Measurements from ENCODE around the gene ZNF536.

The ZNF536 gene

DNA sequence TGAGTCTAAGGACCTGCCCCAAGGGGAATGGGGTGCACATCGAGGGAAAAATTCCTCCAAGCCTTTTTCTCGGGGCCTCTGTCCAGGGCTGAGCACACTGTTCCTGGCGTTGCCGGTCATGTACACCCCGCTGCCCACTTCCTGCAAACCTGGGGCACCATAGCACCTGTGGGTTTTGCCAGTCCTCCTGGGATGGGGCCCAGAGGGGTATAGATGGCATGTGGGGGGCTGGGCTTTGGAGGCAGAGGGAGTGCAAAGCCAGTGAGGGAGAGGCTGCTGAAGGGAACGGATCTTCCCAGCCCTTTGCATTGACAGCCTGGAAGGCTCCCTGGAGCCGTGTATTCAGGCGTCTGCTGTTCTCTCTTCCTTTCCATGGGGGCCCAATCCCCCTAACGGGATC, 187.3 kb downstream of the ZNF536 start:
- TF ChIP-seq, protein P1, sequence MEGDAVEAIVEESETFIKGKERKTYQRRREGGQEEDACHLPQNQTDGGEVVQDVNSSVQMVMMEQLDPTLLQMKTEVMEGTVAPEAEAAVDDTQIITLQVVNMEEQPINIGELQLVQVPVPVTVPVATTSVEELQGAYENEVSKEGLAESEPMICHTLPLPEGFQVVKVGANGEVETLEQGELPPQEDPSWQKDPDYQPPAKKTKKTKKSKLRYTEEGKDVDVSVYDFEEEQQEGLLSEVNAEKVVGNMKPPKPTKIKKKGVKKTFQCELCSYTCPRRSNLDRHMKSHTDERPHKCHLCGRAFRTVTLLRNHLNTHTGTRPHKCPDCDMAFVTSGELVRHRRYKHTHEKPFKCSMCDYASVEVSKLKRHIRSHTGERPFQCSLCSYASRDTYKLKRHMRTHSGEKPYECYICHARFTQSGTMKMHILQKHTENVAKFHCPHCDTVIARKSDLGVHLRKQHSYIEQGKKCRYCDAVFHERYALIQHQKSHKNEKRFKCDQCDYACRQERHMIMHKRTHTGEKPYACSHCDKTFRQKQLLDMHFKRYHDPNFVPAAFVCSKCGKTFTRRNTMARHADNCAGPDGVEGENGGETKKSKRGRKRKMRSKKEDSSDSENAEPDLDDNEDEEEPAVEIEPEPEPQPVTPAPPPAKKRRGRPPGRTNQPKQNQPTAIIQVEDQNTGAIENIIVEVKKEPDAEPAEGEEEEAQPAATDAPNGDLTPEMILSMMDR (IDR thresholded peaks at IDR 0.05; ENCODE audit: low read depth, low read length) = no peak
- in situ Hi-C loops (cut with HindIII; ENCODE audit: low sequenced_read_pairs) = no loop called here
- H3K4me3 ChIP-seq (ENCODE audit: low read depth, low read length) = no peak overlapping the region
- DNase-seq (ENCODE audit: low read depth, low spot score) = no peak

GRCh38 chr19:30562981-30563380, 190.8 kb downstream of the ZNF536 start:
- in situ Hi-C loops (cut with HindIII; ENCODE audit: low sequenced_read_pairs) = no loop called here
- H3K4me3 ChIP-seq (ENCODE audit: low read depth, low read length) = no peak overlapping the region
- no peak for DNase-seq (ENCODE audit: low read depth, low spot score)
- TF ChIP-seq, protein P1 (IDR thresholded peaks at IDR 0.05; ENCODE audit: low read depth, low read length) = no peak

DNA sequence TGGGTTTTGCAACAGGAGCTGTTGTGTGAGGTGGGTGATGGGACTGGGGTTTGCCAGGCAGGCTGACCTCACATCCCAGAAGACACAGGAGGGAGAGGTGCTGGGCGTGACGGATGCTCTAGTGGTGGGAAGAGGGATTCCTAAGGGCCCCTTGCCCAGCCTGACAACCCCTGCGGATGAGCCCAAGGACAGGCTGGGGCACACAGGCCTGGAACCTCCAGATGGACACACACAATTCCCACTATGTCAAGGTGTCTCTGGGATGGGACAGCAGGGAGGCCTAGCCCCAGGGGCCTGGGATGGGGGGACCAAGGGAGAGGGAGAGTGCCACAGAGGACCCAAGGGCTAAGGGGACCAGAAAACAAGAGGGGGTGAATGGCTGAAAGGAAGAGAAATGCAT, 191.5 kb downstream of the ZNF536 start:
- in situ Hi-C loops (cut with HindIII; ENCODE audit: low sequenced_read_pairs) = no loop called here
- TF ChIP-seq, protein P1 (IDR thresholded peaks at IDR 0.05; ENCODE audit: low read depth, low read length) = no peak
- H3K4me3 ChIP-seq (ENCODE audit: low read depth, low read length) = no peak overlapping the region
- DNase-seq (ENCODE audit: low read depth, low spot score) = no peak

GRCh38 chr19:30564551-30565011, 192.4 kb downstream of the ZNF536 start:
- TF ChIP-seq, protein P1 (IDR thresholded peaks at IDR 0.05; ENCODE audit: low read depth, low read length) = no peak
- no peak overlapping the region for H3K4me3 ChIP-seq (ENCODE audit: low read depth, low read length)
- in situ Hi-C loops (cut with HindIII; ENCODE audit: low sequenced_read_pairs) = no loop called here
- no peak for DNase-seq (ENCODE audit: low read depth, low spot score)

DNA sequence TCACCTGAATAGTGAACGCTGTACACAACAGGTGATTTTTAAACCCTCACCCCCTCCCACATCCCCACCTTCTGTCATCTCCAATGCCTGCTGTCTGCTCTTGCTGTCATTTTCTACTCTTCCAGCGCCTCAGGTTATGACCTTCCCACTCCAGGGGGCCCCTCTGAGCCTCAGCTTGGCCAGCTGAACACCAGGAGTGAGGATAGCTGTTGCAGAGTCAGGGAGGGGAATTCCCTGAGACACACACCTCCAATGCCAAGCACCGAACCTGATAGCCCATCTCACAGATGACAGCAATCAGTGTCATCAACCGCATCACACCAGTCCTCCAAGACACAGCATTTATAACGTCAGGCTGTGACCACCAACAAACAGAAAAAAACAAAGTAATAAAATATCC, 193.5 kb downstream of the ZNF536 start:
- H3K4me3 ChIP-seq (ENCODE audit: low read depth, low read length) = no peak overlapping the region
- no peak for DNase-seq (ENCODE audit: low read depth, low spot score)
- TF ChIP-seq, protein P1 (IDR thresholded peaks at IDR 0.05; ENCODE audit: low read depth, low read length) = no peak
- in situ Hi-C loops (cut with HindIII; ENCODE audit: low sequenced_read_pairs) = no loop called here

DNA sequence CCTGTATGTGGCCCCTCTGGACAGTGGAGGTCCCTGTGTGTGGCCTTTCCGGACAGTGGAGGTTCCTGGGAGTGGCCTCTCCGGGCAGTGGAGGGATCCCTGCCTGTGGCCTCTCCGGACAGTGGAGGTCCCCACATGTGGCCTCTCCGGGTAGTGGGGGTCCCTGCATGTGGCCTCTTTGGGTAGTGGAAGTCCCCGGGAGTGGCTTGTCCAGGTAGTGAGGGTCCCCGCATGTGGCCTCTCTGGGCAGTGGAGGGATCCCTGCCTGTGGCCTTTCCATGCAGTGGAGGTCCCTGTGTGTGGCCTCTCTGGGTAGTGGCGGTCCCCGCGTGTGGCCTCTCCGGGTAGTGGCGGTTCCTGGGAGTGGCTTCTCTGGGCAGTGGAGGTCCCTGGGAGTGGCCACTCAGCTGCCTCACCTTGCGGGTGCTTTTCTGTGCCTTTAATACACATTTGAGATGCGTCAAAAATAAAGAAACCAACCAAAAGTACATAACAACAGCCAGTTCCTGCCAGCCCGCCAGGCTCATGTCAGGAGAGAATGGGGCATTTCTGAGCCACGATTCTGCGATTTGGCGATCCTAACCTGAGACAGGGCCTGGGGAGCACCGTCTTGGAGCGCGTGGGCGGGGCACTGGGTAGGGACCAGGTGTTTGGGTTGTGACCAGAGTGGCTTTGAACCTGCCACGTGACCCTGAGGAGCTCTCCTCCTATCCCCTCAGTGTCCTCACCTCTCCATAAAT, 194.7 kb downstream of the ZNF536 start:
- in situ Hi-C loops (cut with HindIII; ENCODE audit: low sequenced_read_pairs) = no loop called here
- TF ChIP-seq, protein P1 (IDR thresholded peaks at IDR 0.05; ENCODE audit: low read depth, low read length) = no peak
- H3K4me3 ChIP-seq (ENCODE audit: low read depth, low read length) = no peak overlapping the region
- no peak for DNase-seq (ENCODE audit: low read depth, low spot score)
